Femur (tissue), 1 donor: ENCODE data around the gene ANOS1.
A peak's percentile ranks its signal among the peaks of the same experiment; 100 is the strongest.
"Not testable (repeated sequence)": the region's sequence is repeated elsewhere in the genome, so short reads cannot be mapped to it uniquely, and the experiment has no call there.

Experiments
- DNase-seq: peaks from one replicate; pipeline ENCODE4 v3.0.0-alpha.2; 2017

The ANOS1 gene

DNA sequence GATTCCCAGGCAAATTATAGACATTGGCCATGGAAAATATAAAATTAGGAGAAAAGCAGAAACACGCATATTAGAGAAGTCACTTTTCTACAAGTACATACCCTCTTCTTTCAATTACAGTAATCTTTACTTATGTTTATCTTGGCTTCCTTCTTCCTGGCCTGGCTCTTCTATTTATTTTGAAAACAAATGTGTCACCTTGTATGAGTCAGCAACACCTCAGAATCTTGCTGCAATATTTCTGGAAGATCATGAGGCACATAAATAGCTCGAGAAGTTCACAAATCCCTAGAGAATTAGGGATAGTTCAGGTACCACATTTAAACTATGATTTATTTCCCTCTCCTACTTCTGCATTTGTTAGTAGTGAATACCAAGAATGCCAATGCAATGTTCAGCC lies 124.6 kb downstream of the ANOS1 start:
- no peak for DNase-seq

DNA sequence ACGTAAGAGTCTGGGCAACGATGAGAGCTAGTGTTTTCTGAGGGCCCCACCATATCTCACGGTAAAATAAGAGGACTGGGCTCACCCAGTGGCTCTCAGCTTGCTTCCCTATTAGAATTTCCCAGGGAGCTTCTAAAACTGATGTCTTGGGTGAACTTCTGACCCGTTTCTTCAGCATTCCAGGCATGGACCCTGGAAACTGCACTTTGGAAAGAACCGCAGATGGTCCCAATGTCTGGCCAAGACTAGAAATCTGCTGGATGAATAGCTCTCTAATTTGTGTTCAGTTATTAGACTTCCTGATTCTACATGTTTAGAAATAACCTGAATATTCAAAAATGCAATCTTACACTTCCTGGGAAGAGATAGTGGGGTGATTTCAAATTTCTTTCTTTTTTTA lies 127.8 kb downstream of the ANOS1 start:
- peak; percentile 19 for DNase-seq

DNA sequence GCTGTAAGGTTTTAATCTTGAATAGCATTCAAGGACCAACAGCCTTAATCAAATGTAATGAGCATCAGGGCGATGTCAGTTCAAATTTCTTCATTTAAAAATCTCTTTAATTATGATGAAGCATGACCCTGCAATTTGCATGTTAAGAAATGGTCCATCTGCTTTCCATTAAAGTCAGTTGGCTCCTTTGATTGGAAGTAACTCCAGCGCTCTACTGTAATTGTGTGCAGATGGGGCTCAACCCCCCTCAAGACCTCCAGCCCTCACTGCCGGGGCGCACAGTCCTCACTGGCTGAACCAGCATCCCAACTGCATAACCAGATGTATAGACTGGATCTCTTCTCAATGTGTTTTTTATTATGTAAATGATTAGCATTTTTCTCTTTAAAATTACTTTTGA lies 140.4 kb downstream of the ANOS1 start:
- no peak for DNase-seq

DNA sequence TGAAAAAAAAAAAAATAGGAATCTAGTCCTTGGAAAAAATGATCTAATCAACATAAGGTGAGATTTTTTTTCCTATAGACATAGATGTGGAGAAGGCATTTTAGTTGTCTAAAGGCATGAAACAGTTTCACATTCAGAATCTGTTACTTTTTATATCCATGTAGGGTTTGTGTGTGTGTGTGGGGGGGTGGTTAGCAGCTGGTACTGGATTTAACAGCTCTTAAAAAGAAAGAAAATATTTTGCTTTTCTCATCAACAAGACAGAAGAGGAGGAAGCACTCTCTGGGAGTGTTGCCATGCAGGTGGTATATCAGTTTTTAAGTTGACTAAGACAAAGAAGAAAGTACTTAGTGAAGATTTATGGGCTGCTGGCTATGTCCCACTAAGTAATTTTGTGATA lies 145.0 kb downstream of the ANOS1 start:
- DNase-seq: no peak

DNA sequence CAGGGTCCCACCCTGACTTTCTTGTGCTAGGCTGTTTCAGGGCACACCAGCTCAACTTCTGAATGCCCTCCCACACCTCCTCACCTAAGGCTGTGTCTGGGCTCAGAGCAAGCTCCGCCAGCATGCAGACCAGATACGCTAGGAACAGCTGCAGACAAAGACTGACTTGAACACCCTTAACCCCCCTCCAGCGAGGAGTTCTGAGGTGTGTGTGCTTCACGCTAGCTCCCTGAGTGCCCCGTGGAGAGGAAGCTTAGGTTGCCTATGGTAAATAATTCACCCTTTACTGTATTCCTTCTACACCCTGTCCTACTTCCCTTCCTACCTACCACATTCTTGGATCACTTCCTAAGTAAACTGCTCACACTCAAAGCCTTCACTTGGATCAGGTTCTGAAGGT lies 152.3 kb downstream of the ANOS1 start:
- no peak for DNase-seq

DNA sequence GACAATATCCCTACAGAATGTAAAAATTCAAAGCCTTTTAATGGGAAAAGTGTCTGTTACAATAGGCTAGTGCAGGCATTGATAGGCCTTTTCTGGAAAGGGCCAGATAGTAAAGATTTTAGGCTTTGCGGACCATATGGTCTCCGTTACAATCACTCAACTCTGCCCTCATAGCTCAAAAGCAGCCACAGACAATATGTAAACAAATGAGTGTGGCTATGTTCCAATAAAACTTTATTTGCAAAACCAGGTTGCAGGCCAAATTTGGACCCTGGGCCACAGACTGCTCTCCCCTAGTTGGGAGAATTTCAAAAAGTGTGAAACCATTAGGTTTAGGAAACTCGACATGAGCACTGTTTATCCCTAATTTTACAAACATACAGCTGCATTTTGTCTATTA lies 155.1 kb downstream of the ANOS1 start:
- no peak for DNase-seq

DNA sequence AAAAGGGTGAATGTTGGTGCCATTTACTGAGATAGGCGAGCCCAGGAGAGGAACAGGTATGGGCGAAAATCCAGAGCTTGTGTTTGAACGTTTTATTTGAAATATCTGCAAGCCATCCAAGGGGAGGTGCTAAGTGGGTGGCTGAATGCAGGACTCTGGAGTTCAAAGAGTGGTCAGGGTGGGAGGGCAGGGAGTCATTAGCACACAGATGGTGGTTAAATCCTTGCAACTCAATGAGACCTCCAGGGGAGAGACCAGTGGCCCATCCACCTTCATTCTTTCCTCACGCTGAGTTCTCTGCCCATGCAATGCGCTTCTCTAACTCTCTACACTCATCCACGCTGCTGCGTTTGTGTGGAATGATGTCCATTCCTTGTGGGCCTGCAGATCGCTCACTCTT lies 166.2 kb downstream of the ANOS1 start:
- DNase-seq: no peak

DNA sequence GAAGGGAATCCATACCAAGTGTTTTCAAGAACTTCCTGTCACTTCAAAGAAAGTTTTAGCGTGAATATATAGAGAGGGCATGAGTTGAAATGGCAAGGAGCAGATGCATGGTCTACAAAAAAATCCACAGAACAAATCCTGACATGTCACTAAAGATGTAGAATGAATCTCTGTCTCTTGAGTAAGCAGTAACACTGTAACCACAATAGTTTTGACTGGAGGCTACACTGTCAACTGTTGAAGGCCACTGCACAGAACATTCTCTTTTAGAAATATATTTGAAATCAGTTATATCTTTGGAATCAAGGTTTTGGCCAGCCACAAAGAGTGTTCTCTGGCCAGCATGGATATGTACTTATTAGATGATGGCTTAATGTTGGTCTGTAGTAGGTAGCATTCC lies 183.5 kb downstream of the ANOS1 start:
- DNase-seq: no peak

DNA sequence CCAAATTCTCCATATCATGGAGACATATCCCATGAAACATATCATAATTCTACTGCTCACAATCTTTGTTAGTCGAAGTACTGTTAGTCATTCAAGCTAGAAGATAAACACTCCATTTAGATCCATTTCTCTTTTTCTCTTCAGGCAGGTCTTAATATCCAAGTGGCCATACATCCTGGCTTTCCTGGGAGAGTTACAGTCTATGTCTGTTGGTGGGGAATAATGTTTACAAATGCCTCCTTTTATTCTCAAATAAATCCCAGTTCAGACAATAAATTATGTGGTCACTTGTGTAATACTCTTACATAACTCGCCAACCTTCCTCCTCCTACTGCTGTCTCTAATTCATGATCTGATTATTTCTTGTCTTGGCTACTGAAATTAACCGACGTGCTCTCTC lies 185.2 kb downstream of the ANOS1 start:
- no peak for DNase-seq

DNA sequence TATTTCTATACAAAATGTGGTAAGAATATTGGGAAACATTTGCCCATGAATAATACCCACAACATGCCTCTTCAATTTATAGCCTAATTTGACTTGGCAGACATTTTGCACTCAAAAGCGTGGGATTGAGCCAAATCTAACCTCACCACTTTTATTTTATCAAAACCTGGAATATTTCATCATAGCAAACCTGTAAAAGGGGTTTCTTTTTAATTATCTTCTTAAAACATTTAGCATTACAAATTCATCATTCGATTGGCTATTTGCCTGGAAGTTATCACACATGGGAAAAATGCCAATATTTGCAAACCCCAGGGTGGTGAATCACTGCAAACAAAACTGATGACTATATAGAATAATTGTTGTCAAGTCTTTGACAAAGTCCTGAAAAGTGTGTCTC lies 211.1 kb downstream of the ANOS1 start:
- DNase-seq: no peak

DNA sequence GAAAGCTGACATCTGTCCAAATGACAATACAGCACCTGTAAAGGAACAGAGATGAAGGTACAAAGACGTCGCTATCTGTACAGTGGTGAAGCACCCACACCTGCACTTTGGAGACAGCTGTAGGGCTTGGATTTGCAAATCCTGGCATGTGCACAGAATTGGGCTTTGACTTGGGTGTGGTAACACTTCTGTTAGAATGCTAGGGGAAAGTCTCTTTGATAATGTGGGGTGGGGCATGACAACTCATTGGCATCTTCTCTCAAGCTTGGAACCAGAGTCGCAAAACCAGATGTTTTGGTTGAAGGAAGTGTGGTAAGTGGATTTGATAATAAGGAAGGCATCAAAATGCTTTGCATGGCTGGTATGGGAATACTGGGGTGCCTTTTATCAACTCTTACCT lies 211.8 kb downstream of the ANOS1 start:
- DNase-seq: no peak

DNA sequence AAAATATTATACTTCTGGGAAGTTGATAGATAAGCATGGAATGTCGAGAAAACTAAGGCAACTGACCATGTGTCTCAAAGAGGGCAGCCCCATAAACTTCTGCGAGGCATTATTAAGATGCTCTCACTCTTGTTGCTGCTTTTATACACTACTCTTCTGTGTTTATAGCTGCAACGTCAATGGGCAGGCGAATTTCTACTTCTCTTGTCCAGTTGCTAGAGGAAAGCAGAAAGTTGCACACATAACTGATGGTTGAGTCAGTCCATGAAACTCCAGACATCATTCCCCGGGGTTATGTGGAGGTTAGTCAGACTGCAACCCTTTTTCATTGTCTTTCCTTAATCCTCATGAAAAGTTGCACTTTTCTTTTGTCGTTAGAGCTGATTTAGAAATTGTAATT lies 227.5 kb downstream of the ANOS1 start:
- DNase-seq: peak; percentile 23

DNA sequence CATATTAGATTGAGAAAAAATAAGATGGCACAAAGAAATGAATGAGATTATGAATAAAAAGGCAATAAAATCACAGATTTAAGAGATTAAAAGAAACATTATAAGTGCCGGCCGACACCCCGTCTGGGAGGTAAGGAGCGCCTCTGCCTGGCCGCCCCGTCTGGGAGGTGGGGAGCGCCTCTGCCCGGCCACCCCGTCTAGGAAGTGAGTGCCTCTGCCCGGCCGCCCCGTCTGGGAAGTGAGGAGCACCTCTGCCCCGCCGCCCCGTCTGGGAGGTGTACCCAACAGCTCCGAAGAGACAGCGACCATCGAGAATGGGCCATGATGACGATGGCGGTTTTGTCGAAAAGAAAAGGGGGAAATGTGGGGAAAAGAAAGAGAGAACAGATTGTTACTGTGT lies 229.8 kb downstream of the ANOS1 start:
- DNase-seq: not testable (repeated sequence)

DNA sequence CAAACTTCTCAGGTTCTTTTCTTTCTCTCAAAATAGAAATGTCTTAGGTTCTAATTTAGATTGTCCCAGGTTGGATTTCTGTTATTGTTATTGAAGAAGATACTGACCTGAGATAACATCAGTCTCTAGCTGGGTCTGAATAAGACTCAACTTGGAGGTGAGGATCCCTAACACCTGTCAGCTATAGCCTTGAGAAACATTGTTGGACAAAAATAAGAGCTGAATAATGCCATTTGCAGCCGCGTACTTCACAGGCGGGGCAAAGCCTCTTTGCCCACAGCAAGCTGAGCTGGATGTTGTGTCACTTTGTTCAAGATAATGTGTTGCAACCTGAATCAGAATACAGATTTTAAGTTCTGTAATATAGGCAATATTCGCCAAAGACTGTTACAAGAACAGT lies 231.7 kb downstream of the ANOS1 start:
- no peak for DNase-seq

DNA sequence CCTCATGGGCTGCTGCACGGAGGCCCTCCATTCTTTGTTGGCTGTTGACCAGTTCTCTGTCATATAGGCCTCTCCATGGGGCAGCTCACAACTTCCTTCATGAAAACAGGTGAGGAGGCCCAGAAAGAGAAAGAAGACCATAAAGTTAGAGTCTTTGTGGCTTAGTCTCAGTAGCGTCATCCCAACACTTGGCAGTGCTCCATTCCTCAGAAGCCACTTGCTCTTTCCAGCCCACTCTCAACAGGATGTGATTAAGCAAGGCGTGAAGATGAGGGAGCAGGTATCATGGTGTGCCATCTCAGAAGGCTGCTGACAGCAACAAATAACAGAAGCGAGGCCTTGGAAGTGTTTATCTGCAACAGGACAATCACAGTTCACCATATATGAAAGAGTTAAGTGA lies 236.9 kb downstream of the ANOS1 start:
- DNase-seq: not testable (repeated sequence)

DNA sequence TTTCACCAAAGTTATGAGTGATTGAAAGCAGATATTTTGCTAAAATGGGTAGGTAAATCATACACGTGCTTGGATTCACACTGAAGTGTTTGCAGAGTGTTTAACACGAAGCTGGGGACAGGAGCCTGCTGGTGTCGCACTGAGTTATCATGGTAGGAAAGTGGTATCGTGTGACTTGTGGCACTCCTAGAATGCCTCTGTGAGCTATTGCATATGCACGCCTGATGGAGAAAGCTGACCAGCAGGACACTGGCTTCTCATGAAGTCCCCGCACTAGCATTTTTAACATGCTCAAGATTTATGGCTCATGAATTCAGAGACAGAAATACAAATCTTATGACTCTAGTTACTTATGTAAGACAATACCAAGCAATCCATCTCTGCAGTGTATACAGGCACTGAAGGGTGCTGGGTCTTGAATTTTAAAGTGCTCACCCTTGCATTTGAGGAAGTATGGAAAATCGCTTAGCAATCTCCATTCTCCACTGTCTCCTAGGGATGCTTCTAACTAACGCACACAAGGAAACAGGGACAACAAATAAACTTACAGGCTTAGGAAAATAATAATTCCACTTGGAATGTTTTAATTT lies 247.5 kb downstream of the ANOS1 start:
- DNase-seq: no peak
